Colonic mucosa (tissue), 4 donors: ENCODE measurements around the gene VRK1. TPM values are rescaled to one million over a fixed set of nuclear protein-coding genes. Genes with fewer than 3 reads are reported as not detected.
"Not testable (repeated sequence)": the region's sequence is repeated elsewhere in the genome, so short reads cannot be mapped to it uniquely, and the experiment has no call there.

Source experiments
- DNase-seq: peaks from one replicate; pipeline ENCODE4 v3.0.0-alpha.2; 2020
- H3K27ac ChIP-seq: fragments of 200-600 bp; one replicate; pipeline ENCODE4 v1.8.0; 2021
- H3K27me3 ChIP-seq: fragments of 200-600 bp; one replicate; pipeline ENCODE4 v1.8.0; 2021
- H3K36me3 ChIP-seq: fragments of 200-600 bp; one replicate; pipeline ENCODE4 v1.8.0; 2021
- H3K4me1 ChIP-seq: fragments of 200-600 bp; one replicate; pipeline ENCODE4 v1.8.0; 2021; ENCODE audit warnings: mild to moderate bottlenecking
- H3K4me3 ChIP-seq: fragments of 200-600 bp; one replicate; pipeline ENCODE4 v1.8.0; 2021
- H3K9ac ChIP-seq, 2 donors: one replicate each; pipeline ENCODE4 v1.7.0; 2013; ENCODE audit warnings: control low read depth in 2 of 2, low read depth in 2 of 2, low read length in 2 of 2
- H3K9me3 ChIP-seq: fragments of 200-600 bp; one replicate; pipeline ENCODE4 v1.8.0; 2021
- intact Hi-C: fragments of 100-400 bp; cut with DNase I; formaldehyde crosslinking; loops from one replicate; pipeline ENCODE4 v1.14.1; 2022
- total RNA-seq, 2 donors: library from RNA; stranded (reverse); fragmentation: NEBNext Ultra II Directional in 1 of 2; extraction: Animal tissue kit (Norgen Biotek cat#: 25700) in 1 of 2; gene quantifications; one replicate each; pipeline ENCODE4 v1.2.1, GENCODE V29; 2021
- TF ChIP-seq, protein P1 (sequence below): fragments of 200-600 bp; IDR thresholded peaks from one replicate; pipeline ENCODE4 v1.8.0; 2022; ENCODE audit warnings: antibody characterized with exemption, mild to moderate bottlenecking
- donor health status: healthy.
- donor health status: DM: no; HTN: no; CAD: no.
- donor health status: DM: no; HTN: no; CAD: no.

Gene VRK1
- total RNA-seq, 2 donors from 2014 or later: 13.0 to 35.9 TPM

DNA sequence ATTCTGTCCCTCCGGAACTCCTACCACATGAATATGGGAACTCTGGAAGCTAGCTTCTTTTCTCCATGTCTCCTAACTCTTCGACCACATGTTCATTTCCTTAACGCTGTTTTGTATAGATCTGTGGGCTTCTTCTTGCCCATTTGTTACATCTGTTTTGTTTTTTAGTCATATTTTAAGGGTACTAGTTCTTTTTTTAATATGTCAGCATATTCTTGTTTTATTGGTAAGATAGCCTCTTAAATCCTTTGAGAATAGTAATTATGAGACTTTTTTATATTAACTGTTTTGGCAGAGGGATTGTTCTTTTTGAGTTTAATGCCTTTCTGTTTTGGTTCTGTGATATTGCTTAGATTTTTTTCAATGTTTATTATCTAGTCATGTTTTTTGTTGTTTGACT lies 70.5 kb downstream of the VRK1 start:
- intact Hi-C loops: no loop called here
- TF ChIP-seq, protein P1, sequence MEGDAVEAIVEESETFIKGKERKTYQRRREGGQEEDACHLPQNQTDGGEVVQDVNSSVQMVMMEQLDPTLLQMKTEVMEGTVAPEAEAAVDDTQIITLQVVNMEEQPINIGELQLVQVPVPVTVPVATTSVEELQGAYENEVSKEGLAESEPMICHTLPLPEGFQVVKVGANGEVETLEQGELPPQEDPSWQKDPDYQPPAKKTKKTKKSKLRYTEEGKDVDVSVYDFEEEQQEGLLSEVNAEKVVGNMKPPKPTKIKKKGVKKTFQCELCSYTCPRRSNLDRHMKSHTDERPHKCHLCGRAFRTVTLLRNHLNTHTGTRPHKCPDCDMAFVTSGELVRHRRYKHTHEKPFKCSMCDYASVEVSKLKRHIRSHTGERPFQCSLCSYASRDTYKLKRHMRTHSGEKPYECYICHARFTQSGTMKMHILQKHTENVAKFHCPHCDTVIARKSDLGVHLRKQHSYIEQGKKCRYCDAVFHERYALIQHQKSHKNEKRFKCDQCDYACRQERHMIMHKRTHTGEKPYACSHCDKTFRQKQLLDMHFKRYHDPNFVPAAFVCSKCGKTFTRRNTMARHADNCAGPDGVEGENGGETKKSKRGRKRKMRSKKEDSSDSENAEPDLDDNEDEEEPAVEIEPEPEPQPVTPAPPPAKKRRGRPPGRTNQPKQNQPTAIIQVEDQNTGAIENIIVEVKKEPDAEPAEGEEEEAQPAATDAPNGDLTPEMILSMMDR: no peak
- H3K36me3 ChIP-seq: no peaks in the 10 kb centered on the region
- no peak overlapping the region for H3K9ac ChIP-seq
- DNase-seq: no peak
- no peaks in the 10 kb centered on the region for H3K27me3 ChIP-seq
- no peaks in the 10 kb centered on the region for H3K4me1 ChIP-seq
- H3K27ac ChIP-seq: no peak overlapping the region
- no peaks in the 10 kb centered on the region for H3K9me3 ChIP-seq
- H3K4me3 ChIP-seq: no peak overlapping the region

DNA sequence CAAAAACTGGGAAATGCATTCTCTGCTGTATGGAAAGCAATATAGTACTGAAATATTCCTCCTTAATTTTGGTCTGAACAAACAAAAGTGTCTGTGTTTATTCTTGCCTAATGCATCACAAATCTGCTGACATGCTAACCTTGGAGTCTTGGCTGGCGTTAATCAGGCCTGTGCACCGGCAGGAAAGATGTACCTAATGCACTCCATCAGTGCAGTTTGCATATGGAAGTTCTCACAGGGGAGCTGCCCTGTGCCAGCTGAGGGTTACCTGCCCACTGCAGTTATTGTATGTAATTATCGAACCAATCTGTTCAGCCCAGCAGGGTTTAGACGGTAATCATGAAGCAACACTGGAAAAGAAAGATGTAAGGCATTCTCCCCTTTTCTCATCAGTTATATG lies 76.9 kb downstream of the VRK1 start:
- H3K36me3 ChIP-seq: no peaks in the 10 kb centered on the region
- no peak for DNase-seq
- no peaks in the 10 kb centered on the region for H3K27me3 ChIP-seq
- no peak overlapping the region for H3K4me3 ChIP-seq
- no peaks in the 10 kb centered on the region for H3K9me3 ChIP-seq
- intact Hi-C loops: no loop called here
- no peaks in the 10 kb centered on the region for H3K4me1 ChIP-seq
- TF ChIP-seq, protein P1: no peak
- H3K9ac ChIP-seq: no peak overlapping the region
- no peak overlapping the region for H3K27ac ChIP-seq

DNA sequence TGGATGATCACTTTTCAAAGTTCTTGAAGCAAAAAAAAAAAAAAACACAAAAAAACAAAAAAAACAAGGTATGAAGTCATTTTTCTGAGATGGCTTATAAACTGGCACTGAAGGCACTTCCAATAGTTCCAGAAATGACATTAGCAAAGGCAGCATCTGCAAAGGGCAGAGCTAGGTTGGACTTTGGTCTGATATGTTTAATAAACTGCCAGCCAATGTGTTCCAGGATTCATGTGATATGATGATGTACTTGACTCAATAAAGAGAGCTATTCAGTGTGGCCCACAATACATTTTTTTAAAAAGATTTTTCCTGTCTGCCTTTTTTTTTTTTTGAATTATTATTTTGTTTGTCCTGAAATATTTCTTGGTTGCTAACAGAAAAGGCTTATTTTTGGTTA lies 79.6 kb downstream of the VRK1 start:
- intact Hi-C loops: no loop called here
- no peak overlapping the region for H3K4me3 ChIP-seq
- H3K9ac ChIP-seq: no peak overlapping the region
- H3K27me3 ChIP-seq: no peaks in the 10 kb centered on the region
- no peak for DNase-seq
- TF ChIP-seq, protein P1: no peak
- H3K27ac ChIP-seq: no peak overlapping the region
- H3K36me3 ChIP-seq: no peaks in the 10 kb centered on the region
- no peaks in the 10 kb centered on the region for H3K9me3 ChIP-seq
- no peaks in the 10 kb centered on the region for H3K4me1 ChIP-seq

DNA sequence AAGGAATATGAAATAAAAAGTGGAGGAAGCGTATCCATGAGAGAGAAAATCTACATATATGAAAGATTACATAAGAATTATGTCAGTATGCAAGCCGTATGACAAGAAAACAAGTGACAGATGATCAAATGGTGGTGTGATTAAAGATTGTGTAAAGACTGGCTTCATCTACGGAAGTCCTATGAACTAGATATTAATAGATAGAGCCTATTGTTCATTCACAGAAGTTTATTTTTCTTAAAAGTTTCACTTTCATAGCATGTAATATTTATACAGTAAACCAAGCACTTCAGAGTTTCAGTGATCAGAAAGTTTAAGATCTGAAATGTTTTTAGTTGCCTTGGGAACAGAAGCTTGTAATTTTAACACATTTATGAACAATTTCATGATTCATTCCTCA lies 84.5 kb downstream of the VRK1 start:
- Histone ChIP-seq H3K4me1 (no peaks in the 10 kb centered on the region), H3K27me3 (no peaks in the 10 kb centered on the region), H3K9me3 (no peaks in the 10 kb centered on the region), H3K9ac (no peak overlapping the region), H3K27ac (no peak overlapping the region), H3K36me3 (no peaks in the 10 kb centered on the region), H3K4me3 (no peak overlapping the region)
- intact Hi-C loops: no loop called here
- TF ChIP-seq, protein P1: no peak
- no peak for DNase-seq

DNA sequence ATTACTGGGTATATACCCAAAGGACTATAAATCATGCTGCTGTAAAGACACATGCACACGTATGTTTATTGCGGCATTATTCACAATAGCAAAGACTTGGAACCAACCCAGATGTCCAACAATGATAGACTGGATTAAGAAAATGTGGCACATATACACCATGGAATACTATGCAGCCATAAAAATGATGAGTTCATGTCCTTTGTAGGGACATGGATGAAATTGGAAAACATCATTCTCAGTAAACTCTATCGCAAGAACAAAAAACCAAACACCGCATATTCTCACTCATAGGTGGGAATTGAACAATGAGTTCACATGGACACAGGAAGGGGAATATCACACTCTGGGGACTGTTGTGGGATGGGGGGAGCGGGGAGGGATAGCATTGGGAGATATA lies 86.8 kb downstream of the VRK1 start:
- DNase-seq, H3K9me3 ChIP-seq, H3K9ac ChIP-seq, H3K27ac ChIP-seq, intact Hi-C loops, H3K4me1 ChIP-seq, H3K27me3 ChIP-seq, H3K4me3 ChIP-seq, H3K36me3 ChIP-seq: not testable (repeated sequence)

DNA sequence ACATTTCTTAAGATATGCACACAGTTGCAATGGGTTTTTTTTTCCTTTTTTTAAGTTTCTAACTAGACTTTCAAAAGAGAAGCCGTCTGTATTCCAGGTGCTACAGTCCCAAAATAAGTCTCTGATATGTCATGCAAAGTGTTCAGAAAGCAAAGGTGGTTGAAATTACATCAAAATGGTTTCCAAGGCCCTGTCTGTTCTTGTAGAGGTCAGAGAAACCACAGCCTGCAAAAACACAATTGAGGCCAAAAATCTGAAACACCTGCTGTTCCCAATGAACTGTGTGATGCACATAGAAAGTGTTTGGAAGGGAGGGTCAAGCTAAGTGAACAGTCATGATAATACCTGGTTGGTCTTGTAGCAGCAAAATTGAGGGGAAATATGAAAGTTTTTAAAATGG lies 91.0 kb downstream of the VRK1 start:
- no peak overlapping the region for H3K4me3 ChIP-seq
- H3K4me1 ChIP-seq: no peaks in the 10 kb centered on the region
- intact Hi-C loops: no loop called here
- no peak overlapping the region for H3K9ac ChIP-seq
- H3K36me3 ChIP-seq: no peaks in the 10 kb centered on the region
- DNase-seq: no peak
- H3K27me3 ChIP-seq: no peaks in the 10 kb centered on the region
- TF ChIP-seq, protein P1: no peak
- H3K27ac ChIP-seq: no peak overlapping the region
- H3K9me3 ChIP-seq: no peaks in the 10 kb centered on the region
